ENCODE measurements around the gene PIEZO1.

PIEZO1 gene

GRCh38 chr16:88714420-88715302 is 70.4 kb downstream of the PIEZO1 start:
- Histone ChIP-seq H3K9me3 (ENCODE audit: control insufficient read depth in 2 of 2, low read length in 2 of 2) (no peaks in the 10 kb centered on the region), H3K27me3 (ENCODE audit: control insufficient read depth in 1 of 2, insufficient read depth in 2 of 2, low read length in 2 of 2) (no peaks in the 10 kb centered on the region), H3K4me1 (ENCODE audit: control insufficient read depth, insufficient read depth, low read length) (peaks cover 7% of the 10 kb centered on the region), H3K36me3 (ENCODE audit: control insufficient read depth in 2 of 2, insufficient read depth in 2 of 2, low read length in 2 of 2) (peaks cover 34 to 46% of the 10 kb centered on the region in 2 donors), H3K9ac (ENCODE audit: low read length in 2 of 2) (no peak overlapping the region), H3K27ac (ENCODE audit: low read length) (no peak overlapping the region), H3K4me3 (ENCODE audit: low read length in 2 of 2) (no peak overlapping the region)

GRCh38 chr16:88713568-88714419 is 71.2 kb downstream of the PIEZO1 start:
- Histone ChIP-seq H3K36me3 (ENCODE audit: control insufficient read depth in 2 of 2, insufficient read depth in 2 of 2, low read length in 2 of 2) (peaks cover 26 to 42% of the 10 kb centered on the region in 2 donors), H3K9ac (ENCODE audit: low read length in 2 of 2) (no peak overlapping the region)

GRCh38 chr16:88713054-88713453 is 72.0 kb downstream of the PIEZO1 start:
- Histone ChIP-seq H3K4me1 (ENCODE audit: control insufficient read depth, insufficient read depth, low read length) (no peaks in the 10 kb centered on the region), H3K4me3 (ENCODE audit: low read length in 2 of 2) (no peak overlapping the region), H3K9ac (ENCODE audit: low read length in 2 of 2) (no peak overlapping the region), H3K27ac (ENCODE audit: low read length) (no peak overlapping the region), H3K36me3 (ENCODE audit: control insufficient read depth in 2 of 2, insufficient read depth in 2 of 2, low read length in 2 of 2) (peaks cover 26 to 36% of the 10 kb centered on the region in 2 donors), H3K27me3 (ENCODE audit: control insufficient read depth in 1 of 2, insufficient read depth in 2 of 2, low read length in 2 of 2) (no peaks in the 10 kb centered on the region), H3K9me3 (ENCODE audit: control insufficient read depth in 2 of 2, low read length in 2 of 2) (no peaks in the 10 kb centered on the region)

More at GRCh38 chr16:88713568-88714419, 71.2 kb downstream of the PIEZO1 start:
- no peaks in the 10 kb centered on the region for H3K27me3 ChIP-seq (ENCODE audit: control insufficient read depth in 1 of 2, insufficient read depth in 2 of 2, low read length in 2 of 2)
- H3K4me3 ChIP-seq (ENCODE audit: low read length in 2 of 2), result no peak overlapping the region
- H3K9me3 ChIP-seq (ENCODE audit: control insufficient read depth in 2 of 2, low read length in 2 of 2), result no peaks in the 10 kb centered on the region
- no peaks in the 10 kb centered on the region for H3K4me1 ChIP-seq (ENCODE audit: control insufficient read depth, insufficient read depth, low read length)
- H3K27ac ChIP-seq (ENCODE audit: low read length), result no peak overlapping the region

- no peaks in the 10 kb centered on the region for H3K27me3 ChIP-seq (ENCODE audit: control insufficient read depth in 1 of 2, insufficient read depth in 2 of 2, low read length in 2 of 2)
- no peak overlapping the region for H3K27ac ChIP-seq (ENCODE audit: low read length)
- H3K9ac ChIP-seq (ENCODE audit: low read length in 2 of 2), result no peak overlapping the region
- H3K4me1 ChIP-seq (ENCODE audit: control insufficient read depth, insufficient read depth, low read length), result peaks cover 2% of the 10 kb centered on the region
- peaks cover 26 to 34% of the 10 kb centered on the region in 2 donors for H3K36me3 ChIP-seq (ENCODE audit: control insufficient read depth in 2 of 2, insufficient read depth in 2 of 2, low read length in 2 of 2)
- no peak overlapping the region for H3K4me3 ChIP-seq (ENCODE audit: low read length in 2 of 2)
- H3K9me3 ChIP-seq (ENCODE audit: control insufficient read depth in 2 of 2, low read length in 2 of 2), result no peaks in the 10 kb centered on the region
These were observed 72.5 kb downstream of the PIEZO1 start for GRCh38 chr16:88712362-88712979.

GRCh38 chr16:88711750-88712340 is 73.2 kb downstream of the PIEZO1 start:
- H3K27ac ChIP-seq (ENCODE audit: low read length), result no peak overlapping the region
- H3K27me3 ChIP-seq (ENCODE audit: control insufficient read depth in 1 of 2, insufficient read depth in 2 of 2, low read length in 2 of 2), result no peaks in the 10 kb centered on the region
- H3K9ac ChIP-seq (ENCODE audit: low read length in 2 of 2), result no peak overlapping the region
- no peak overlapping the region for H3K4me3 ChIP-seq (ENCODE audit: low read length in 2 of 2)
- peaks cover 8% of the 10 kb centered on the region for H3K4me1 ChIP-seq (ENCODE audit: control insufficient read depth, insufficient read depth, low read length)
- no peaks in the 10 kb centered on the region for H3K9me3 ChIP-seq (ENCODE audit: control insufficient read depth in 2 of 2, low read length in 2 of 2)
- H3K36me3 ChIP-seq (ENCODE audit: control insufficient read depth in 2 of 2, insufficient read depth in 2 of 2, low read length in 2 of 2), result peaks cover 20 to 29% of the 10 kb centered on the region in 2 donors

- H3K27ac ChIP-seq (ENCODE audit: low read length), result no peak overlapping the region
- H3K4me1 ChIP-seq (ENCODE audit: control insufficient read depth, insufficient read depth, low read length), result peaks cover 12% of the 10 kb centered on the region
- peaks cover 9 to 18% of the 10 kb centered on the region in 2 donors for H3K36me3 ChIP-seq (ENCODE audit: control insufficient read depth in 2 of 2, insufficient read depth in 2 of 2, low read length in 2 of 2)
- H3K4me3 ChIP-seq (ENCODE audit: low read length in 2 of 2), result no peak overlapping the region
- H3K27me3 ChIP-seq (ENCODE audit: control insufficient read depth in 1 of 2, insufficient read depth in 2 of 2, low read length in 2 of 2), result no peaks in the 10 kb centered on the region
- H3K9me3 ChIP-seq (ENCODE audit: control insufficient read depth in 2 of 2, low read length in 2 of 2), result no peaks in the 10 kb centered on the region
- no peak overlapping the region for H3K9ac ChIP-seq (ENCODE audit: low read length in 2 of 2)
These were observed 74.5 kb downstream of the PIEZO1 start for GRCh38 chr16:88710556-88710955.

GRCh38 chr16:88706965-88707826 is 77.8 kb downstream of the PIEZO1 start:
- H3K27me3 ChIP-seq (ENCODE audit: control insufficient read depth in 1 of 2, insufficient read depth in 2 of 2, low read length in 2 of 2), result no peaks in the 10 kb centered on the region
- H3K9ac ChIP-seq (ENCODE audit: low read length in 2 of 2), result peak overlapping the region; percentile 84 to 95
- H3K9me3 ChIP-seq (ENCODE audit: control insufficient read depth in 2 of 2, low read length in 2 of 2), result no peaks in the 10 kb centered on the region
- peak overlapping the region; percentile 70 for H3K27ac ChIP-seq (ENCODE audit: low read length)
- peak overlapping the region; percentile 97 for H3K4me3 ChIP-seq (ENCODE audit: low read length in 2 of 2)
- H3K4me1 ChIP-seq (ENCODE audit: control insufficient read depth, insufficient read depth, low read length), result peaks cover 26% of the 10 kb centered on the region
- H3K36me3 ChIP-seq (ENCODE audit: control insufficient read depth in 2 of 2, insufficient read depth in 2 of 2, low read length in 2 of 2), result peaks cover 0 to 4% of the 10 kb centered on the region in 2 donors

GRCh38 chr16:88706229-88706964 is 78.6 kb downstream of the PIEZO1 start, which contains the start of the genes CTU2 and RNF166:
Gene CTU2, plus strand, starts transcription at chr16:88706503. Its CDS starts 28 bp downstream, at chr16:88706531.
Gene RNF166, minus strand, starts transcription at chr16:88706408. Its CDS starts 83 bp downstream, at chr16:88706325.
- Histone ChIP-seq H3K9me3 (ENCODE audit: control insufficient read depth in 2 of 2, low read length in 2 of 2) (no peaks in the 10 kb centered on the region), H3K9ac (ENCODE audit: low read length in 2 of 2) (peak within 1 kb of the TSS; percentile 86 to 95), H3K27me3 (ENCODE audit: control insufficient read depth in 1 of 2, insufficient read depth in 2 of 2, low read length in 2 of 2) (no peaks in the 10 kb centered on the region), H3K27ac (ENCODE audit: low read length) (peak within 1 kb of the TSS; percentile 70), H3K4me1 (ENCODE audit: control insufficient read depth, insufficient read depth, low read length) (peaks cover 27% of the 10 kb centered on the region), H3K36me3 (ENCODE audit: control insufficient read depth in 2 of 2, insufficient read depth in 2 of 2, low read length in 2 of 2) (peaks cover 0 to 4% of the 10 kb centered on the region in 2 donors), H3K4me3 (ENCODE audit: low read length in 2 of 2) (peak within 1 kb of the TSS; percentile 97)

GRCh38 chr16:88705801-88706228 is 79.2 kb downstream of the PIEZO1 start:
- H3K27ac ChIP-seq (ENCODE audit: low read length), result peak overlapping the region; percentile 49
- no peaks in the 10 kb centered on the region for H3K9me3 ChIP-seq (ENCODE audit: control insufficient read depth in 2 of 2, low read length in 2 of 2)
- peak overlapping the region; percentile 86 to 95 for H3K9ac ChIP-seq (ENCODE audit: low read length in 2 of 2)
- H3K4me3 ChIP-seq (ENCODE audit: low read length in 2 of 2), result peak overlapping the region; percentile 66 to 97
- H3K36me3 ChIP-seq (ENCODE audit: control insufficient read depth in 2 of 2, insufficient read depth in 2 of 2, low read length in 2 of 2), result peaks cover 0 to 4% of the 10 kb centered on the region in 2 donors
- peaks cover 30% of the 10 kb centered on the region for H3K4me1 ChIP-seq (ENCODE audit: control insufficient read depth, insufficient read depth, low read length)
- H3K27me3 ChIP-seq (ENCODE audit: control insufficient read depth in 1 of 2, insufficient read depth in 2 of 2, low read length in 2 of 2), result no peaks in the 10 kb centered on the region

Measured in stomach smooth muscle (tissue), 2 donors.